ENCODE data around the gene WDFY4.

GRCh38 chr10:48750991-48751390 lies 66.3 kb downstream of the WDFY4 start:
- TF ChIP-seq CTCF (IDR thresholded peaks at IDR 0.05 in 2 of 3, conservative IDR thresholded peaks at IDR 0.05 in 1 of 3; ENCODE audit: borderline replicate concordance in 1 of 3, insufficient read depth in 1 of 3, low read depth in 2 of 3, low read length in 2 of 3) (no peak), EZH2 (IDR thresholded peaks at IDR 0.05) (no peak), POLR2A (IDR thresholded peaks at IDR 0.05; ENCODE audit: borderline replicate concordance, extremely low read depth, insufficient read depth, insufficient read length) (no peak), ATF3 (IDR thresholded peaks at IDR 0.05) (no peak), ZNF274 (IDR thresholded peaks at IDR 0.05; ENCODE audit: low read depth, low read length) (no peak), SIN3A (IDR thresholded peaks at IDR 0.05; ENCODE audit: low read depth) (no peak), MAX (IDR thresholded peaks at IDR 0.05) (no peak), SP1 (IDR thresholded peaks at IDR 0.05; ENCODE audit: low read depth) (no peak), SRF (IDR thresholded peaks at IDR 0.05; ENCODE audit: low read depth) (no peak), POLR2AphosphoS5 (IDR thresholded peaks at IDR 0.05; ENCODE audit: low read depth, low read length) (no peak), RAD21 (IDR thresholded peaks at IDR 0.05; ENCODE audit: low read depth) (no peak), ZFX (IDR thresholded peaks at IDR 0.05) (no peak)
